ENCODE data around the gene SIGLECL1.

DNA sequence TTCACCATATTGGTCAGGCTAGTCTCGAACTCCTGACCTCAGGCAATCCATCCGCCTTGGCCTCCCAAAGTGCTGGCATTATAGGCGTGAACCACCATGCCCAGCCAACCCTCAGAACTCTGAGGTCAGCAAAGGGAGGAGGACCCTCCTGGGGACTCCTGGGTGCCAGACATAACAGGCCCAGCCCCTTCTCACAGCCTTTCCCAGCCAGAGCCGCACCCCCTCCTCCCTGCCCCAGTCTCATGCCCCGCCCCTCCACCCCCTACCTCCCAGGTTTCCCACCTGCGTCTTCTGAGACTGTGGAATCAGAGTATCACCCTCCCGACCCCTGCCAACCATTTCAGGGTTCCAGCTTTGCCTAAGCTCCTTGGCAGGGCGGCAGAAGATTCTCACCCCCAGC lies 65.8 kb downstream of the SIGLECL1 start:
- TF ChIP-seq, protein P1, sequence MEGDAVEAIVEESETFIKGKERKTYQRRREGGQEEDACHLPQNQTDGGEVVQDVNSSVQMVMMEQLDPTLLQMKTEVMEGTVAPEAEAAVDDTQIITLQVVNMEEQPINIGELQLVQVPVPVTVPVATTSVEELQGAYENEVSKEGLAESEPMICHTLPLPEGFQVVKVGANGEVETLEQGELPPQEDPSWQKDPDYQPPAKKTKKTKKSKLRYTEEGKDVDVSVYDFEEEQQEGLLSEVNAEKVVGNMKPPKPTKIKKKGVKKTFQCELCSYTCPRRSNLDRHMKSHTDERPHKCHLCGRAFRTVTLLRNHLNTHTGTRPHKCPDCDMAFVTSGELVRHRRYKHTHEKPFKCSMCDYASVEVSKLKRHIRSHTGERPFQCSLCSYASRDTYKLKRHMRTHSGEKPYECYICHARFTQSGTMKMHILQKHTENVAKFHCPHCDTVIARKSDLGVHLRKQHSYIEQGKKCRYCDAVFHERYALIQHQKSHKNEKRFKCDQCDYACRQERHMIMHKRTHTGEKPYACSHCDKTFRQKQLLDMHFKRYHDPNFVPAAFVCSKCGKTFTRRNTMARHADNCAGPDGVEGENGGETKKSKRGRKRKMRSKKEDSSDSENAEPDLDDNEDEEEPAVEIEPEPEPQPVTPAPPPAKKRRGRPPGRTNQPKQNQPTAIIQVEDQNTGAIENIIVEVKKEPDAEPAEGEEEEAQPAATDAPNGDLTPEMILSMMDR (IDR thresholded peaks at IDR 0.05; ENCODE audit: low read length), result no peak
- no peak for TF ChIP-seq EZH2 (IDR thresholded peaks at IDR 0.05; ENCODE audit: borderline replicate concordance, low read length)
